Non-pigmented ciliary epithelial cell (primary cell): Measurements from ENCODE around the gene NR1H2.
"Not testable (repeated sequence)": the region's sequence is repeated elsewhere in the genome, so short reads cannot be mapped to it uniquely, and the experiment has no call there.

Source experiments
- DNase-seq: peaks from one replicate; pipeline ENCODE4 v3.0.0-alpha.2; 2010; ENCODE audit warnings: low read depth

NR1H2 gene

GRCh38 chr19:50344661-50345318 is 31.5 kb upstream of the NR1H2 start:
- DNase-seq: no peak

DNA sequence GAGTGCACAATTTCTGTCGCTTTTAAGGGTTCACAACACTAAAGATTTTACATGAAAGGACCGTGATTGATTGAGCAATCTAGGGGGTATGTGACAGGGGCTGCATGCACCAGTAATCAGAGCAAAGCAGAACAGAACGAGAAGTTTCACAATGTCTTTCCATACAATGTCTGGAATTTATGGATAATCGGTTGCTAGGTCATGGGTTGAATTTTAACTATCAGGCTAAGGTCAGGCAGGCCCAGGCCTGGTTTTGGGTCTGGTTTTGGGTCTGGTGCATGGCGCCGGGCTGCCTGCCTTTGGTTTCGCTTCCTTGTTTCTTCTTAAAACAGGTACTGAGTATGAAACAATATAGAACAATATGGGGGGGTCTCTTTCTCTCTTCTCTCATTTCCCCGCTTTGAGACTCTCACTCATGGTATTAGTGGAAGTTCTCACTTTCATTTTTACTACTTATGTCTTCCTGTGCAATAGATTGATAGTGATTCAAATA is 29.1 kb upstream of the NR1H2 start:
- DNase-seq: not testable (repeated sequence)

DNA sequence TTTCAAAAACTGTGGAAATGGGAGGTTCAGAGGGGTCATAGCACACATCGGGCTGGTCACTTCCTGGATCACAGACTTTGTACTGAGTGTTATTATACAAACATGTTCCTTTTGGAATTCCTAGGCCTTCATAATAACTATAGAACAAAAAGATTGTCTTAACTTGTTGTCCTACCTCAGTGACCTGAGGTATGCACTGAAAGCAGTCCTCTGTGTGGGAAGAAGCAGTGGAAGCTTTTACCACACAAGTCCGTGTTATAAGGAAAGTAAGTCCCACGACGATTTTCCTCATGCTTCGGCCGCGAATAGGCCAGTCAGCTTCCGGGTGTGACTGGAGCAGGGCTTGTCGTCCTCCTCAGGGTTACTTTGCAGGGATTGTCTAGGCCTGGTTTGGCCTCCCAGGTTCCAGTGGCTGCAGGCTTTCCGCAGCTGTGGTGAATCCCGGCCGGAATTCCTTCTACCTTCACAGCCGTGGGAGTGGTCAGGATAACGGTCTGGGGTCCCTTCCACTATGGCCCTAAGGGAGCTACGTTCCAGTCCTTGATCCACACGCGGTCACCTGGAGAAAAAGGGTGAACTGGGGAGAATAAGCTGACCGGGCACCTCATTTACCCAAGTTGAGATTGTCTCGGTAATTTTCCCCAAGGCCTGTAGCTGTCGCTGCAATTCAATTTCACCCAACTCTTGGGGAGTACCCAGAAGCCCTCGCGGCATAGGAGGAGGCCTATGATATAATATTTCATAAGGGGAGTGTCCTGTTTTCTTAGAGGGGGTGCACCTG is 26.8 kb upstream of the NR1H2 start:
- no peak for DNase-seq

GRCh38 chr19:50352242-50352641 is 24.0 kb upstream of the NR1H2 start:
- no peak for DNase-seq

DNA sequence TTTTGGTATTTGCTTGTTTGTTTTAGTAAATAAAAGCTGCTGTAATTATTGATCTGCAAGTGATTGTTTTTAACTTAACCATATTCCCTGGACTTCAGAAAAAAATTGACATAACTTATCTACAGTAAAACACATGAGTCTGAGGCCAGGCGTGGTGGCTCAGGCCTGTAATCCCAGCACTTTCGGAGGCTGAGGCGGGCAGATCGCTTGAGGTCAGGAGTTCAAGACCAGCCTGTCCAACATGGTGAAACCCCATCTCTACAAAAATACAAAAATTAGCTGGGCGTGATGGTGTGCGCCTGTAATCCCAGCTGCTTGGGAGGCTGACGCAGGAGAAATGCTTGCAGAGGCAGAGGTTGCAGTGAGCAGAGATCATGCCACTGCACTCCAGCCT is 22.8 kb upstream of the NR1H2 start:
- DNase-seq: not testable (repeated sequence)

DNA sequence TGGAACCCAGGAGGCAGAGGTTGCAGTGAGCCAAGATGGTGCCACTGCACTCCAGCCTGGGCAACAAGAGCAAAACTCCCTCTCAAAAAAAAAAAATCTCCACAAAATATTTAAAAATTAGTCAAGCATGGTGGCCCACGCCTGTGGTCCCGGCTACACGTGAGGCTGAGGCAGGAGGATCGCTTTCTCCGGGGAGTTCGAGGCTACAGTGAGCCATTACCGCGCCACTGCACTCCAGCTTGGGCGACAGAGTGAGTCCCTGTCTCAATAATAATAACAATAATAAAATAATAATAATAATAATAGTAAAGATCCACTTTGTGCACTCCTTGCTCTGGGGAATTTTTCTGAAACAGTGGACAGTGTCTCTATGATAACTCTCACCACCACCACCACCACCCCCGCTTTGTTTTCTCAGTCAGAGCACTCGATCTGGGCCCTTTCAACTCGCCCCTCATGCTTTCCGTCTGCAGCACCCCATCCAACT is 19.5 kb upstream of the NR1H2 start:
- no peak for DNase-seq

GRCh38 chr19:50357178-50358100 is 18.8 kb upstream of the NR1H2 start:
- no peak for DNase-seq

DNA sequence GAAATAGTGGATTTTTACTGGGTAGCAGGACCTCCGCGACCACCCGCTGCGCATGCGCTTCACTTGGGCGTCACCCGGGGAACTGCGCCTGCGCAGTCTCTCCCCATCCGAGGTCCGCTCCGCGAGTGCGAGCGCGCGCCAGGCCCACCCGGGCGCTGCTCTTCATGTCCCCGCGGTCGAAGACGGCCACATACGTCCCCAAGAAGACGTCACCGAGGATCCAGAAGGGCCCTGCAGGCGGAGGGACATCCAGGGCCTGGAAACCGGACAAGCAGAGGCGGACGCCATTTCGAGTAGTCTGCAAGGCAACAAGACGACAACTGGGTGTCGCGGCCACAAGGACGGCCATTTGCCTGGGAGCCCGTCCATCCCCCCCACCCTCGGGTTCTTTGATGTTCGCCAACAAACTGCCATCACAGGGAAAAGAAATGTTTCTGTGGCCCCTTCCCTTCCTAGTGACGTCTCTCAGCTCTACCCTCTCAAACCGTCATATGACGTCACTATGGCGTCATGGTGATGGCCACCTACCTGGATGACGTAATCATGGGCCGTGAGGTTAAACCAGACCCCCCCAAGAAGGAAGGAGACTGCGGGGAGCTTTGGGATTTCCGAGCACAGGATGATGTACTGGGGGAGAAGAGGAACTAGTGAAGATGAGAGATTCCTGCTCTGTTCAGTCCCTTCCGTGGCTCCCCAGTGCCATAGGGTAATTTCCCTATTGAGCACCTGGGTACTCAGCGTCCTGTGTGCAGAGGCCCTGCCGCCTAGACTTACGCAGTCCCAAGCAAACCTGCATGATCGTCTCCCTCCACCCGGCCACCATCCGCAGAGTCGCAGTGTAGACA is 17.6 kb upstream of the NR1H2 start:
- no peak for DNase-seq

- no peak for DNase-seq
Observed at GRCh38 chr19:50359328-50359818, 16.9 kb upstream of the NR1H2 start.

GRCh38 chr19:50361290-50362029 is 14.8 kb upstream of the NR1H2 start:
- DNase-seq: no peak

DNA sequence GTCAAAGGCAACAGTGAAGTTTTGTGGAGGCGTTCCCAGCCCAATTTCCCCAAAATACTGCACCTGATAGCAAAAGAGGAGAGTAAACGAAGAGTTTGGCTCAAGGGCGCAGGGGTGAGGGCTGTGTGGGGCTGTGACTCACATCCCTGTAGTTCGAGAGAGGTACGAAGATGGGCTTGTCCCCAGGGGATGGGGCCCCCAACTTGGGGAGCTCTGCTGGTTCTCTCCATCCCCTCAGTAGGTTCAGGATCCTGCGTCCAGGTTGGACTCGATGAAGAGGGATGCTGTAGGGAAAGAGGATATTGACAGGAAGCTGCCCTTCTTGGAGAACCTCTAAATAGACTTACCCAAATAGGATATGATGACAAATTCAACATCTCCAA is 14.2 kb upstream of the NR1H2 start:
- no peak for DNase-seq

GRCh38 chr19:50362656-50363424 is 13.4 kb upstream of the NR1H2 start:
- DNase-seq: no peak

- DNase-seq: no peak
Observed at GRCh38 chr19:50365434-50366306, 10.6 kb upstream of the NR1H2 start, which contains the start of gene NAPSA. Gene NAPSA (minus strand): TSS chr19:50365639. CDS start chr19:50365621, 18 bp downstream.

- no peak for DNase-seq
Observed at GRCh38 chr19:50368649-50369570, 7.3 kb upstream of the NR1H2 start.

GRCh38 chr19:50371914-50372475 is 4.3 kb upstream of the NR1H2 start:
- no peak for DNase-seq

GRCh38 chr19:50377051-50377461 is 799 bp downstream of the NR1H2 start:
- DNase-seq: no peak

DNA sequence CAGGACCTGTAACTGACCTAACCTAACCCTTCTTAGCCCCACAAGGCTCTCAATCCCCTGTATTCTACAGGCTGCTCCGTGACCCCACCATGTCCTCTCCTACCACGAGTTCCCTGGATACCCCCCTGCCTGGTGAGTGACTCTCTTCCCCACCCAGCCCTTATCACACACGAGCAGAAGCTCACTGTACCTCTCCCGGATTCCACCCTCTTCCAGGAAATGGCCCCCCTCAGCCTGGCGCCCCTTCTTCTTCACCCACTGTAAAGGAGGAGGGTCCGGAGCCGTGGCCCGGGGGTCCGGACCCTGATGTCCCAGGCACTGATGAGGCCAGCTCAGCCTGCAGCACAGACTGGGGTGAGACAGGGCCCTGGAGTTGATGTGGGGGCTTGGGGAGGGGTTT is 1.3 kb downstream of the NR1H2 start:
- DNase-seq: no peak
